Caco-2 (cell line): ENCODE measurements around the gene WWOX. TPM values are rescaled to one million over a fixed set of nuclear protein-coding genes. Genes with fewer than 3 reads are reported as not detected.

Experiments
- BruUV-seq: library from RNA; stranded (reverse); fragments of 400-500 nt; replicated peaks from 2 replicates; lab custom pipeline; 2021; lab: Mats Ljungman, UMichigan
- CTCF ChIA-PET: fragments of 300-600 bp; sonication (Branson Sonifier 250); formaldehyde crosslinking; loops from one replicate; lab custom pipeline; 2022; ENCODE audit warnings: antibody characterized with exemption; lab: Charles Lee
- POLR2A ChIA-PET: fragments of 300-600 bp; sonication (Branson Sonifier 250); formaldehyde crosslinking; loops from one replicate; lab custom pipeline; 2022; ENCODE audit warnings: antibody characterized with exemption; lab: Charles Lee
- DNase-seq, 2 experiments: peaks; one replicate each; pipeline versions ENCODE4 v3.0.0 to v3.0.0-alpha.2; 2020 to 2022
- H3K27me3 ChIP-seq: replicated peaks from 2 replicates; pipeline ENCODE4 v1.6.0; 2011; ENCODE audit warnings: low read length; ENCODE audit not compliant: control insufficient read depth, insufficient read depth
- H3K36me3 ChIP-seq: 2 replicates; pipeline ENCODE4 v1.5.1; 2011; ENCODE audit warnings: low read length; ENCODE audit not compliant: control insufficient read depth, insufficient read depth
- H3K4me1 ChIP-seq: fragments of 250-450 bp; sonication (Bioruptor Pico); 2 replicates; pipeline ENCODE4 v1.5.1; 2020; ENCODE audit warnings: mild to moderate bottlenecking
- H3K4me3 ChIP-seq: 2 replicates; pipeline ENCODE4 v1.5.1; 2011; ENCODE audit warnings: low read depth, mild to moderate bottlenecking, control low read depth, low read length
- H3K9me3 ChIP-seq: fragments of 250-450 bp; sonication (Bioruptor Pico); 2 replicates; pipeline ENCODE4 v1.5.1; 2020; ENCODE audit warnings: mild to moderate bottlenecking, moderate library complexity
- H3K27ac Mint-ChIP-seq: one replicate; pipeline ENCODE4 v1.8.0; 2022; ENCODE audit warnings: mixed read lengths; ENCODE audit not compliant: unreplicated experiment
- H3K27me3 Mint-ChIP-seq: one replicate; pipeline ENCODE4 v1.8.0; 2022; ENCODE audit warnings: mixed read lengths; ENCODE audit not compliant: insufficient read depth, unreplicated experiment
- H3K36me3 Mint-ChIP-seq: one replicate; pipeline ENCODE4 v1.8.0; 2022; ENCODE audit warnings: mild to moderate bottlenecking, mixed read lengths; ENCODE audit not compliant: insufficient read depth, unreplicated experiment
- H3K4me1 Mint-ChIP-seq: one replicate; pipeline ENCODE4 v1.8.0; 2022; ENCODE audit warnings: low read depth, mixed read lengths; ENCODE audit not compliant: unreplicated experiment
- H3K4me3 Mint-ChIP-seq: one replicate; pipeline ENCODE4 v1.8.0; 2022; ENCODE audit warnings: mild to moderate bottlenecking, moderate library complexity, mixed read lengths; ENCODE audit not compliant: unreplicated experiment
- H3K9me3 Mint-ChIP-seq: one replicate; pipeline ENCODE4 v1.8.0; 2022; ENCODE audit warnings: mixed read lengths; ENCODE audit not compliant: unreplicated experiment
- intact Hi-C: fragments of 100-400 bp; cut with micrococcal nuclease; formaldehyde crosslinking; loops from one replicate; pipeline ENCODE4 v1.10.0; 2022; ENCODE audit not compliant: unreplicated experiment
- total RNA-seq: library from RNA; stranded (reverse); gene quantifications from 2 replicates; pipeline ENCODE4 v1.2.3, GENCODE V29; 2022
- TF ChIP-seq, protein P1 (sequence below), 2 experiments: fragments of 200-600 bp in 1 of 2; IDR thresholded peaks; 1 replicate in 1 of 2; 2 replicates in 1 of 2; pipeline versions ENCODE4 v1.5.1 to v1.8.0; 2011 to 2022; ENCODE audit warnings: antibody characterized with exemption in 1 of 2, control low read depth in 1 of 2, inconsistent platforms in 1 of 2, low read depth in 1 of 2, low read length in 1 of 2, mild to moderate bottlenecking in 1 of 2, moderate library complexity in 1 of 2; ENCODE audit not compliant: insufficient read depth in 1 of 2, severe bottlenecking in 1 of 2, unreplicated experiment in 1 of 2

WWOX gene
- total RNA-seq, 1 experiment from 2014 or later = 45.0 TPM

DNA sequence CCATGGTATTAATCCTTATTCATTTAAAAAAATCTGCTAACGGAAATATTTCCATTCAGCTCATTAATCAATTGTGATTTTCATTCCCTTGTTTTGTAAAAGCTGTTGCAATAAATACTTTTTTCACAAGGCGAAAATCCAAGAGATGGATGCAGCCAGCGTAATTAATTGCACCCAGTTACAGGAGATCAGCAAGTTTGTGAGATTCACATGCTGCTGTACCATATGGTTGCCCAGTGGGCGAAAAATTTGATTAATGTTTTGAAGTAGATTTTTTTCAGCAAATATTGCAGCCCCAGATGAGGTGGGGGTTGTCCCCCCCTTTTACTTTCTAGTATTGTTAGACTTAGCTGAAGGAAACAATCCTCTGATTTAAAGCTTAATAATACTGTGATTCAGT is 186.6 kb downstream of the WWOX start:
- no peak overlapping the region for H3K4me3 ChIP-seq
- Mint-ChIP-seq H3K4me3 (no peak overlapping the region), H3K36me3 (peaks cover 5% of the 10 kb centered on the region), H3K4me1 (peaks cover 16% of the 10 kb centered on the region), H3K27ac (no peak overlapping the region), H3K27me3 (no peaks in the 10 kb centered on the region), H3K9me3 (no peaks in the 10 kb centered on the region)
- TF ChIP-seq, protein P1, sequence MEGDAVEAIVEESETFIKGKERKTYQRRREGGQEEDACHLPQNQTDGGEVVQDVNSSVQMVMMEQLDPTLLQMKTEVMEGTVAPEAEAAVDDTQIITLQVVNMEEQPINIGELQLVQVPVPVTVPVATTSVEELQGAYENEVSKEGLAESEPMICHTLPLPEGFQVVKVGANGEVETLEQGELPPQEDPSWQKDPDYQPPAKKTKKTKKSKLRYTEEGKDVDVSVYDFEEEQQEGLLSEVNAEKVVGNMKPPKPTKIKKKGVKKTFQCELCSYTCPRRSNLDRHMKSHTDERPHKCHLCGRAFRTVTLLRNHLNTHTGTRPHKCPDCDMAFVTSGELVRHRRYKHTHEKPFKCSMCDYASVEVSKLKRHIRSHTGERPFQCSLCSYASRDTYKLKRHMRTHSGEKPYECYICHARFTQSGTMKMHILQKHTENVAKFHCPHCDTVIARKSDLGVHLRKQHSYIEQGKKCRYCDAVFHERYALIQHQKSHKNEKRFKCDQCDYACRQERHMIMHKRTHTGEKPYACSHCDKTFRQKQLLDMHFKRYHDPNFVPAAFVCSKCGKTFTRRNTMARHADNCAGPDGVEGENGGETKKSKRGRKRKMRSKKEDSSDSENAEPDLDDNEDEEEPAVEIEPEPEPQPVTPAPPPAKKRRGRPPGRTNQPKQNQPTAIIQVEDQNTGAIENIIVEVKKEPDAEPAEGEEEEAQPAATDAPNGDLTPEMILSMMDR (IDR thresholded peaks at IDR 0.05; ENCODE audit: insufficient read depth in 1 of 2, low read depth in 1 of 2, low read length in 1 of 2, severe bottlenecking in 1 of 2, unreplicated experiment in 1 of 2) = no peak
- H3K36me3 ChIP-seq = peaks cover 2% of the 10 kb centered on the region; the same call in 1 of the 2 replicates
- ChIA-PET POLR2A (no interaction called here), CTCF (no interaction called here)
- BruUV-seq = no TSS peak
- intact Hi-C loops = no loop called here
- DNase-seq = no peak
- peaks cover 20% of the 10 kb centered on the region for H3K4me1 ChIP-seq
- no peaks in the 10 kb centered on the region for H3K9me3 ChIP-seq
- no peaks in the 10 kb centered on the region for H3K27me3 ChIP-seq

DNA sequence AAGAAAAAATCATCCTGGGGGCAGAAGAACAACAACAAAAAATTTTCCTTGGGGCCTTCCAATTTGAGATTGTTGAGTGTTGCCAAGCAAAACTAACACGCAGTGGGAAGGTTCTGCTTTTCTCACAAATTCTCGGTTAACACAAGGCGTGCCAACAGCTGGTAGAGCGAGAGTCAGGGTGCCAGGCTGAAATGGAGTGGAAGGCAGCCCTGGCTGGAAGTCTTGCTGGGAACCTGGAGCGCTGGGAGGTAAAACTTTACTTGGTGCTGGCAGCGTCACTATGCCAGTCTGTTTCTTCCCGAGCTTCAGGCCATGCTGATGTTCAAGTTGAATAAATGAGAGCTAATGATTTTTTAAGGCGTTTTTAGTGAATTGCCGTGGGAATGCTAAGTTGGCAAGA is 189.4 kb downstream of the WWOX start:
- peaks cover 29% of the 10 kb centered on the region for H3K4me1 Mint-ChIP-seq
- no peak for DNase-seq
- Histone ChIP-seq H3K9me3 (no peaks in the 10 kb centered on the region), H3K27me3 (no peaks in the 10 kb centered on the region), H3K4me1 (peaks cover 35% of the 10 kb centered on the region), H3K4me3 (no peak overlapping the region), H3K36me3 (peaks cover 2% of the 10 kb centered on the region; the same call in 1 of the 2 replicates)
- H3K4me3 Mint-ChIP-seq = no peak overlapping the region
- ChIA-PET CTCF (no interaction called here), POLR2A (no interaction called here)
- H3K27me3 Mint-ChIP-seq = no peaks in the 10 kb centered on the region
- no TSS peak for BruUV-seq
- peaks cover 5% of the 10 kb centered on the region for H3K36me3 Mint-ChIP-seq
- TF ChIP-seq, protein P1 (IDR thresholded peaks at IDR 0.05; ENCODE audit: insufficient read depth in 1 of 2, low read depth in 1 of 2, low read length in 1 of 2, severe bottlenecking in 1 of 2, unreplicated experiment in 1 of 2) = no peak
- intact Hi-C loops = no loop called here
- H3K9me3 Mint-ChIP-seq = peaks cover 6% of the 10 kb centered on the region
- no peak overlapping the region for H3K27ac Mint-ChIP-seq

DNA sequence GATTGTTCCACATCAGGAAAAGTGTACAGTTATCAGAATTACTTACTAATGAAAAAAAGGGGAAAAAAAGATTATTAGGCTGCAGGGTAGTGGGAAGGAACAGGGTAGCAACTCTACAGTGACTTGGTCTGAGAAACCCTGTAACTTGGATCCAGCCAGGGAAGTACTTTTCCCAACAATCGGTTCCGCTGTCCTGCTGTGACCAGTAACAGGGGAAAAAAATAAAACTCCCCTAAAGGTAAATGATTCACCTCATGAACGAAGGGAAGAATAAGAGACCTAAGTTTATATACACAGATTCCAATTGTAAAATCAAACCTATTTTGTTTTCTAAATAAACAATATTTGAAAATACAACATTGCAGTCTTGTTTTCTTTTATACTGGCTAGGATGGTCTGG is 189.9 kb downstream of the WWOX start:
- Histone ChIP-seq H3K9me3 (no peaks in the 10 kb centered on the region), H3K4me1 (peaks cover 33% of the 10 kb centered on the region), H3K4me3 (no peak overlapping the region), H3K36me3 (peaks cover 2% of the 10 kb centered on the region; the same call in 1 of the 2 replicates), H3K27me3 (no peaks in the 10 kb centered on the region)
- POLR2A ChIA-PET = no interaction called here
- DNase-seq = no peak
- H3K4me1 Mint-ChIP-seq = peaks cover 34% of the 10 kb centered on the region
- intact Hi-C loops = no loop called here
- H3K27ac Mint-ChIP-seq = no peak overlapping the region
- no TSS peak for BruUV-seq
- CTCF ChIA-PET = no interaction called here
- H3K9me3 Mint-ChIP-seq = peaks cover 11% of the 10 kb centered on the region
- TF ChIP-seq, protein P1 (IDR thresholded peaks at IDR 0.05; ENCODE audit: insufficient read depth in 1 of 2, low read depth in 1 of 2, low read length in 1 of 2, severe bottlenecking in 1 of 2, unreplicated experiment in 1 of 2) = no peak
- no peaks in the 10 kb centered on the region for H3K27me3 Mint-ChIP-seq
- no peak overlapping the region for H3K4me3 Mint-ChIP-seq
- H3K36me3 Mint-ChIP-seq = peaks cover 5% of the 10 kb centered on the region
